Measurements from ENCODE around the gene PHF10. TPM values are rescaled to one million over a fixed set of nuclear protein-coding genes. Genes with fewer than 3 reads are reported as not detected.

The PHF10 gene
- total and polyA plus RNA-seq, 2 donors (not counting 1 experiment from before 2014, with no cell fraction given) = 32.9 to 74.6 TPM

GRCh38 chr6:169657284-169657610, 67.1 kb downstream of the PHF10 start:
- peaks cover 0 to 8% of the 10 kb centered on the region in 2 donors for H3K4me1 ChIP-seq (ENCODE audit: control insufficient read depth in 2 of 2, insufficient read depth in 2 of 2, low read length in 2 of 2)
- no peak for ATAC-seq (ENCODE audit: low read depth)
- 98% methylated on average over 13 of the region's 13 CpGs for WGBS (ENCODE audit: insufficient coverage)
- Mint-ChIP-seq H3K9me3 (ENCODE audit: insufficient read depth) (no peaks in the 10 kb centered on the region), H3K27me3 (no peaks in the 10 kb centered on the region), H3K4me1 (no peaks in the 10 kb centered on the region), H3K4me3 (no peak overlapping the region), H3K27ac (no peak overlapping the region)
- H3K4me2 ChIP-seq (replicated peaks; ENCODE audit: low read depth, low read length, poor library complexity, severe bottlenecking) = no peak overlapping the region
- no peaks in the 10 kb centered on the region for H4K20me1 ChIP-seq (ENCODE audit: control insufficient read depth, insufficient read depth, low read length, poor library complexity, severe bottlenecking)
- H3K9ac ChIP-seq (ENCODE audit: low read length) = no peak overlapping the region
- intact Hi-C loops (cut with micrococcal nuclease) = no loop called here
- H3K79me2 ChIP-seq (ENCODE audit: control insufficient read depth, insufficient read depth, low read length) = no peaks in the 10 kb centered on the region
- H3K27me3 ChIP-seq (replicated peaks in 1 of 4; ENCODE audit: control extremely low read depth in 1 of 4, control insufficient read depth in 3 of 4, insufficient read depth in 4 of 4, low read length in 3 of 4) = no peaks in the 10 kb centered on the region
- peaks cover 0 to 5% (median 0%) of the 10 kb centered on the region in 3 donors for H3K9me3 ChIP-seq (ENCODE audit: control extremely low read depth in 1 of 3, control insufficient read depth in 2 of 3, insufficient read depth in 1 of 3, low read length in 2 of 3)
- H3K36me3 ChIP-seq (replicated peaks in 1 of 2; ENCODE audit: control extremely low read depth in 1 of 2, control insufficient read depth in 1 of 2, extremely low read depth in 1 of 2, insufficient read depth in 2 of 2, low read length in 1 of 2) = peaks cover 0 to 11% of the 10 kb centered on the region in 2 experiments
- no peak for DNase-seq
- ChIA-PET CTCF (no interaction called here), POLR2A (no interaction called here)
- H2AFZ ChIP-seq (ENCODE audit: insufficient read depth, low read depth, low read length, poor library complexity, severe bottlenecking) = no peak overlapping the region
- TF ChIP-seq EZH2 (IDR thresholded peaks at IDR 0.05; ENCODE audit: borderline replicate concordance, insufficient read depth, low read depth, low read length, poor library complexity, severe bottlenecking) (no peak), CTCF (IDR thresholded peaks at IDR 0.05) (no peak)
- H3K27ac ChIP-seq (ENCODE audit: low read length in 2 of 2) = no peak overlapping the region
- H3K4me3 ChIP-seq (ENCODE audit: control extremely low read depth in 1 of 5, extremely low read depth in 1 of 5, insufficient read depth in 1 of 5, low read depth in 2 of 5, low read length in 4 of 5) = no peak overlapping the region

- POLR2A ChIA-PET = no interaction called here
These were observed 67.6 kb downstream of the PHF10 start for GRCh38 chr6:169656546-169657283.

More at GRCh38 chr6:169656546-169657283, 67.6 kb downstream of the PHF10 start:
- Mint-ChIP-seq H3K27ac (no peak overlapping the region), H3K9me3 (ENCODE audit: insufficient read depth) (no peaks in the 10 kb centered on the region), H3K27me3 (no peaks in the 10 kb centered on the region), H3K4me3 (no peak overlapping the region), H3K4me1 (no peaks in the 10 kb centered on the region)
- H3K4me3 ChIP-seq (ENCODE audit: control extremely low read depth in 1 of 5, extremely low read depth in 1 of 5, insufficient read depth in 1 of 5, low read depth in 2 of 5, low read length in 4 of 5) = no peak overlapping the region
- no peak overlapping the region for H3K4me2 ChIP-seq (replicated peaks; ENCODE audit: low read depth, low read length, poor library complexity, severe bottlenecking)
- peaks cover 0 to 5% (median 0%) of the 10 kb centered on the region in 3 donors for H3K9me3 ChIP-seq (ENCODE audit: control extremely low read depth in 1 of 3, control insufficient read depth in 2 of 3, insufficient read depth in 1 of 3, low read length in 2 of 3)
- no peak overlapping the region for H2AFZ ChIP-seq (ENCODE audit: insufficient read depth, low read depth, low read length, poor library complexity, severe bottlenecking)
- peaks cover 0 to 11% of the 10 kb centered on the region in 2 experiments for H3K36me3 ChIP-seq (replicated peaks in 1 of 2; ENCODE audit: control extremely low read depth in 1 of 2, control insufficient read depth in 1 of 2, extremely low read depth in 1 of 2, insufficient read depth in 2 of 2, low read length in 1 of 2)
- H3K27ac ChIP-seq (ENCODE audit: low read length in 2 of 2) = no peak overlapping the region
- no peaks in the 10 kb centered on the region for H3K79me2 ChIP-seq (ENCODE audit: control insufficient read depth, insufficient read depth, low read length)
- no peak overlapping the region for H3K9ac ChIP-seq (ENCODE audit: low read length)
- ATAC-seq (ENCODE audit: low read depth) (no peak), DNase-seq (no peak)
- H3K27me3 ChIP-seq (replicated peaks in 1 of 4; ENCODE audit: control extremely low read depth in 1 of 4, control insufficient read depth in 3 of 4, insufficient read depth in 4 of 4, low read length in 3 of 4) = no peaks in the 10 kb centered on the region
- TF ChIP-seq EZH2 (IDR thresholded peaks at IDR 0.05; ENCODE audit: borderline replicate concordance, insufficient read depth, low read depth, low read length, poor library complexity, severe bottlenecking) (no peak), CTCF (IDR thresholded peaks at IDR 0.05) (no peak)
- H3K4me1 ChIP-seq (ENCODE audit: control insufficient read depth in 2 of 2, insufficient read depth in 2 of 2, low read length in 2 of 2) = peaks cover 0 to 8% of the 10 kb centered on the region in 2 donors
- CTCF ChIA-PET = no interaction called here
- H4K20me1 ChIP-seq (ENCODE audit: control insufficient read depth, insufficient read depth, low read length, poor library complexity, severe bottlenecking) = no peaks in the 10 kb centered on the region
- 96% methylated on average over 18 of the region's 23 CpGs for WGBS (ENCODE audit: insufficient coverage)
- intact Hi-C loops (cut with micrococcal nuclease) = no loop called here
